GM18511 (cell line): ENCODE data around the gene NCAPH2.

Experiments
- ATAC-seq: cut with Tn5 transposase; IDR thresholded peaks from one replicate; pipeline ENCODE4 v1.9.1; 2021; ENCODE audit warnings: mild to moderate bottlenecking, moderate library complexity; ENCODE audit not compliant: unreplicated experiment

NCAPH2 gene

DNA sequence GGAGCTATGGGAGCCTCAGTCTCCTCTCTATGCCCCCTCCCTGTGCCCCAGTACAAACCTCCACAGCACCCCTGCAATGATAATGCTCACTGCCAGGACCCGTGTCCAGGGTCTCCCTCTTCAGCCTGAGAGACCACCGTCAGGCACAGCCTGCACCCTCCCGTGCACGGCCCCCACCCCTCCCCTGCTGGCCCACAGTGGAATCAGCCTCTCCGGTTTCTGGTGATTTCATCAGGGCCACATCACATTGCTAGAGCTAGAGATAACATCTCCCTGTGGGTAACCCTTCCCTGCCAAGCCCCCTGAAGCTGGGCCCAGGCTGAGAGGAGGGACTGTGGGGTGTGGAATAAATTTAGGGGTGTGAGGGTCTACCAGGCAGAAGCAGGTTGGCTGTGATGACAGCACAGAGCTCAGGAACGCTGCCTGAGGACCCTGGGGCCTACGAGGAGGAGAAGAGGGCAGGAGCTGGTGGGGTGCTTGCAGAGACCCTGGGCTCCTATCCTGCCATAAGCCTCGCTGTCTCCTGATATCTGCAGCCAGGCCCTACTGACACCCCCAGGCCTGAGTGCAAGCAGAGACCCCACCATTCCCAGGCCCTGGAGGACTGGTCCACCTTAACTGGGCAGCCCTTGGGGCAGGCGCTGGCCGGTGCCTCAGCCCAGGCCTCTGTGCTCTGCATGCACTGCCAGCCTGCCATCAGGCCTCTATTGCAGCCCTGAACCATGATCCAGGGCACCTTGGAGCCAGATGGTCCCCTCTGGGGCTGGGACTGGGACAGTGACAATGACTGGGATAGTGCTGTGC lies 37.7 kb downstream of the NCAPH2 start, which contains the start of gene KLHDC7B:
KLHDC7B (plus strand) TSS at position 378 of the 804 bp plus-strand sequence; CDS start at position 723, 345 bp downstream.
- ATAC-seq: no peak

- ATAC-seq: no peak
Measured at GRCh38 chr22:50546326-50547262, 38.6 kb downstream of the NCAPH2 start.

- no peak for ATAC-seq
Measured at GRCh38 chr22:50547263-50547985, 39.4 kb downstream of the NCAPH2 start.

DNA sequence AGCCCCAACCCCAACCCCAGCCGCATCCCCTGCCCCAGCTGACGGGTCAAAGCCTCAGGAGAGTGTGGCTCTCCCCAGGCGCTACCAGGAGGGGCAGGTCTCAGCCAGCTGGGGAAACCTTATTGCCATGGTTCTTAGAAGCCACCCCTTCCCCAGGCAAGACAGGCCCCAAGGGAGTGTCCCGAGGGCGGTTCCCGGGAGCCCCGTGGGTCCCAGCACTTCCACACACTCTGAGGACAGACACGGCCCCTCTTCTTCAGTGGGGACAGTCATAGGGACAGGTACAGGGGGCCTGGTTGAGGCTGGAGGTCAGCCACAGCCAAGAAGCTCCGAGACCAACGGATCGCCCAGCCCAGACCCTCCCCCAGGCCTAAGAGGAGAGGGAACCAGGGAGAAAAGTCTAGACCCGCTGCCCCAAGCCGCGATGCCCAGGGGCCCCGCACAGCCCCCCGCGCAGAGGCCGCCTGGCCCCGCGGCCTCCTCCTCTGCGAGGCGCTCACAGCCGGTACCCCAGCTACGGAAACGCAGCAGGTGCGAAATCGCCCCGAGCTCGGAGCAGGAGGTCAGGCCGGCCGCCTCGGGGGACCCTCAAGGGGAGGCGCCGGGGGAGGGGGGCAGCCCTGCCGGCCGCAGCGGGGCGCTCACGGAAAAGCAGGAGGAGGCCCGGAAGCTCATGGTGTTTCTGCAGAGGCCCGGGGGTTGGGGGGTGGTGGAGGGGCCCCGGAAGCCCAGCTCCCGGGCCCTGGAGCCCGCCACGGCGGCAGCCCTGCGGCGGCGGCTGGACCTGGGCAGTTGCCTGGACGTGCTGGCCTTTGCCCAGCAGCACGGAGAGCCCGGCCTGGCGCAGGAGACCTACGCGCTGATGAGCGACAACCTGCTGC lies 40.3 kb downstream of the NCAPH2 start:
- no peak for ATAC-seq

DNA sequence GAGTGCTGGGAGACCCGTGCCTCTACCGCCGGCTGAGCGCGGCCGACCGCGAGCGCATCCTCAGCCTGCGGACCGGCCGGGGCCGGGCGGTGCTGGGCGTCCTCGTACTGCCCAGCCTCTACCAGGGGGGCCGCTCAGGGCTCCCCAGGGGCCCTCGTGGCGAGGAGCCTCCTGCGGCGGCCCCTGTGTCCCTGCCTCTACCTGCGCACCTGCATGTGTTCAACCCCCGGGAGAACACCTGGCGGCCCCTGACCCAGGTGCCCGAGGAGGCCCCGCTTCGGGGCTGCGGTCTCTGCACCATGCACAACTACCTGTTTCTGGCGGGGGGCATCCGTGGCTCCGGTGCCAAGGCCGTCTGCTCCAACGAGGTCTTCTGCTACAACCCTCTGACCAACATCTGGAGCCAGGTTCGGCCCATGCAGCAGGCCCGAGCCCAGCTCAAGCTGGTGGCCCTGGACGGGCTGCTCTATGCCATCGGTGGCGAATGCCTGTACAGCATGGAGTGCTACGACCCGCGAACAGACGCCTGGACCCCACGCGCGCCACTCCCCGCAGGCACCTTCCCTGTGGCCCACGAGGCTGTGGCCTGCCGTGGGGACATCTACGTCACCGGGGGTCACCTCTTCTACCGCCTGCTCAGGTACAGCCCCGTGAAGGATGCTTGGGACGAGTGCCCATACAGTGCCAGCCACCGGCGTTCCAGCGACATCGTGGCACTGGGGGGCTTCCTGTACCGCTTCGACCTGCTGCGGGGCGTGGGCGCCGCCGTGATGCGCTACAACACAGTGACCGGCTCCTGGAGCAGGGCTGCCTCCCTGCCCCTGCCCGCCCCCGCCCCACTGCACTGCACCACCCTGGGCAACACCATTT lies 41.1 kb downstream of the NCAPH2 start:
- ATAC-seq: no peak

DNA sequence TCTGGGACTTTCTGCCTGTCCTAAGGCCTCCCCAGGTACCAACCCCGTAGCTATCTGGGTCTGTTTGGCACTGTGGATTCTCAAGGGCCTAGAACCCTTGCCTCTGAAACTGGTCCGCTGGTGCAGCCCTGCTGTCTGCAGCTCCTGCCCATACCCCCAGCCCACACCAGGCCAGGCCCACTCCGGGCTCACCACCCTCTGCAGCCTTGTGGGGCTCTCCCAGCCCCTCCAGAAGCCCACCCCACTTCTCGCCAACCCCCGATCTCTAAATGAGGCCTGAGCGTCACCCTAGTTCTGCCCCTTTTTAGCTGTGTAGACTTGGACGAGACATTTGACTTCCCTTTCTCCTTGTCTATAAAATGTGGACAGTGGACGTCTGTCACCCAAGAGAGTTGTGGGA lies 42.4 kb downstream of the NCAPH2 start:
- no peak for ATAC-seq

GRCh38 chr22:50551160-50551752 lies 43.2 kb downstream of the NCAPH2 start:
- ATAC-seq: no peak

GRCh38 chr22:50553310-50553709 lies 45.3 kb downstream of the NCAPH2 start:
- ATAC-seq: no peak

- ATAC-seq: no peak
Measured at GRCh38 chr22:50556703-50557102, 48.7 kb downstream of the NCAPH2 start.

DNA sequence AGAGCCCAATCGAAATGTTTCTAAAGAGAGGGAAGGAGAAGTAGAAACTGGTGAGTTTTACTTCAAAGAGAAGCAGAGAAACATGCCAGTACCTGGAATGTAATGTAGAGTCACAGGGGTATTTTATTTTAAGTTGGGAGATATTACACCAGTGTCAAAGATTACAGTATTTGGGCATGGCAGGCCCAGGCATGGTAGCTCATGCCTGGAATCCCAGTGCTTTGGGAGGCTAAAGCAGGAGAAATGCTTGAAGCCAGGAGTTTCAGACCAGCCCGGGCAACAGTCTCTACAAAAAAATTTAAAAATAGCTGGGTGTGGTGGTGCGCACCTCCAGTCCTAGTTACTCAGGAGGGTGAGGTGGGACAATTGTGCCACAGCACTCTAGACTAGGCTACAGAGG lies 52.0 kb downstream of the NCAPH2 start:
- ATAC-seq: no peak

DNA sequence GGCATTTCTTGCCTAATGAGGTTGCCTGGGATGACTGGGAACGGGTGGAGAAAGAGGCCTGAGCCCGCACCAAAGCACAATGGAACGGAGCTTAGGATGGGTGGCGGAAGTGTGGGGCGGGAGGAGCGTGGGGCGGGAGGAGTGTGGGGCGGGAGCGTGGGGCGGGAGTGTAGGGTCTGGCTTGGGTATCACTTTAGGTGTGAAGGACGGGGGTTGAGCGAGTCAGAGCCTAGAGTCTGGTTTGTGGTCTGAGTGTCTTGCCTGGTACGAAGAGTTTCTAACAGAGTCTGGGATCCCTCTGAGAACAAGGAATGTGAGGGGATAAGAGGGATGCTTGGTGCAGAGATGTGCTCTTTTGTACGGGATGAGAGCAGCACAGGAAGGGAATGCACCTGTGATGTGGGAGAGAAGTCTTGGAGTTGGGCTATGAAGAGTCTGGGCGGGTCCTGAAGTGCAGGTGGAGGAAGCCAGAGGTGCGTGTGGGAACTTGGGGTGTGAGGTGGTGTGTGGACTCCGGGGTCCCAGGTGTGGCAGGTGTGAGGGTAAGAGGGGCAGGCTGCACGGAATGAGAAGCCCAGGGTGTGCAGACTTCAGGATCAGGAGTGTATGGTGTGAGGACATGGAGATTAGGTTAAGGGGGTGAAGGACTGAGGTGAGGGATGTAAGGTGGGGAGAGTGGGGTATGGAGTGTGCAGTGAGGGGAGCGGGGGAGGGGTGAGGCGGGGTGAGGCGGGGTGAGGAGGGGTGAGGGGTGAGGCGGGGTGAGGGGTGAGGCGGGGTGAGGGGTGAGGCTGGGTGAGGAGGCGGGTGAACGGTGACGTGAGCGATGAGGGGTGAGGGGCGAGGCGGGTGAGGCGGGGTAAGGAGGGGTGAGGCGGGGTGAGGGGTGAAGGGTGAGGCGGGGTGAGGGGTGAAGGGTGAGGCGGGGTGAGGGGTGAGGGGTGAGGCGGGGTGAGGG lies 53.7 kb downstream of the NCAPH2 start:
- no peak for ATAC-seq

DNA sequence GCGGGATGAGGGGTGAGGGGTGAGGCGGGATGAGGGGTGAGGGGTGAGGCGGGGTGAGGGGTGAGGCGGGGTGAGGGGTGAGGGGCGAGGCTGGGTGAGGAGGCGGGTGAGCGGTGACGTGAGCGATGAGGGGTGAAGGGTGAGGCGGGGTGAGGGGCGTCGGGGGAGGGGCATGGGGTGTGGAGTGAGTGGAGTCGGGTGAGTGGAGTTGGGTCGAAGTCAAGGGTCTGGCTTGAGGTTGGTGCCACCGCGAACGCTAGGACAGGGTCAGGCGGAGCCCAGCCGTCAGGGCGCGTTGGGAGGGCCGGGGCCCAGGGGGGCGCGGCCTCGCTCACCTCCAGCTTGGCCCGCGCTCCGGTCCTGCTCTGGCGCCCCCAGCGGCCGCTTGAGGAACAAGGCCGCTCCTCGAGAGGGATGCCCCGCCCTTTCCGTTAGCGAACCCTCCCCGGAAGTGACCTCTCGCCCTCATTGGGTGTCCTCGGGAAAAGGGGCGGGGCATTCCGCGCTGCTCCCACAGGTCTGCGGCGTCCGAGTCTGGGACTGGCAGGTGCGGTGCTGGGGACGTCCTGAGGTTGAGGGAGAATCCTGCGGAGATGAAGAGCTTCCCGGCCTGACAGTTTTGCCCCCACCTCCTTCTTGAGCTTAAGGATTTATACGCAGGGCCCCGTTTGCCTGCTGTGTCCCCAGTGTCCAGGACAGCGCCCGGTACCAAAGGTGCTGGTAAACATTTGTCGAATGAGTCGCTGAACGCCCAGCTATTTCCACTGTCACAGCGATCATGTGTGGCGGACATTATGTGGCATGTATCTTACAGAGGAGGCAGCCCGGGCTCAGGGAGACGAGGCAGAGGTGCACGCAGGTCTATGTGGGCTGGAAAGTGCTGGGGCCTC lies 54.7 kb downstream of the NCAPH2 start, which contains the start of gene SYCE3:
SYCE3 (minus strand) TSS at position 397 of the 890 bp plus-strand sequence. CDS start 6,514 bp downstream, outside the sequence.
- ATAC-seq: peak; percentile 97

GRCh38 chr22:50563413-50564160 lies 55.6 kb downstream of the NCAPH2 start:
- ATAC-seq: no peak

DNA sequence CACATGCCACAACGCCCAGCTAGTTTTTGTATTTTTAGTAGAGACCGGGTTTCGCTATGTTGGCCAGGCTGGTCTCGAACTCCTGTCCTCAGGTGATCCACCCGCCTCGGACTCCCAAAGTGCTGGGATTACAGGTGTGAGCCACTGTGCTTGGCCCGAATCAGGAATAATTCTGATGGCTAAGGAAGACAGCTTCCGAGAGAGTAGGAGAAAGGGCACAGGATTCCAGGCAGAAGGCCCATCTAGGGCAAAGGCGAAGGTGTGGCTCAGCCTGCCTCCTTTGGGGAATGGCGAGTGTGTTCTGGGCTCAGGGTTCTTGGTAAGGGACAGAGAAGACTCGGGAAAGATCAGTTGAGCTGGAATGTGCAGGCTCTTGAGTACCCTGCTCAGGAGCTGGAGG lies 56.3 kb downstream of the NCAPH2 start:
- no peak for ATAC-seq

DNA sequence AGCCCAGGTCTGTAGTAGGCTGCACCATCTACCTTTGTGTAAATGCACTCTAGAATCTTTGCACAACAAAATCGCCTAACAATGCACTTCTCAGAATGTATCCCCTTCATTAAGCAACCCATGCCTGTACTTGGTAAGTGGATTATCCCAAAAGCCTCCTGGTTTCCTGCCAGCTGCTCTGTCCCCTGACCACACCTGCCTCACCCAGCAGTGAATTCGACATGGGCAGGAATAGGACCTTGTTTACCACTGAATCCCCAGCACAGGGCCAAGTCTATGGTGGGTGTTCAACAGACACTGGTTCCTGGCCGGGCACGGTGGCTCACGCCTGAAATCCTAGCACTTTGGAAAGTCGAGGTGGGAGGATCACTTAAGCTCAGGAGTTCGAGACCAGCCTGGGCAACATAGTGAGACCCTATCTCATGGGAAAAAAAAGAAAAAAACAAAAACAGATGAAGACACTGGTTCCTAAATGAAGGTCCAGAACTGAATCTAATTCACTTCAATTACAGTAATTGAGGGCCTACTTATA lies 59.8 kb downstream of the NCAPH2 start:
- no peak for ATAC-seq

GRCh38 chr22:50568626-50569025 lies 60.6 kb downstream of the NCAPH2 start:
- no peak for ATAC-seq
